Sigmoid colon (tissue), 7 donors: ENCODE data around the gene STK4. TPM values are rescaled to one million over a fixed set of nuclear protein-coding genes. Genes with fewer than 3 reads are reported as not detected.

ENCODE experiments used
- DNase-seq: peaks from one replicate; pipeline ENCODE4 v3.0.0-alpha.2; 2019
- H3K27ac ChIP-seq, 4 donors: fragments of 200-600 bp; sonication (generic); one replicate each; pipeline ENCODE4 v1.5.1; 2016 to 2019; ENCODE audit warnings: mild to moderate bottlenecking in 1 of 4
- H3K27me3 ChIP-seq, 3 donors: fragments of 200-600 bp; sonication (generic); one replicate each; pipeline ENCODE4 v1.5.1; 2019; ENCODE audit warnings: mild to moderate bottlenecking in 1 of 3
- H3K36me3 ChIP-seq, 4 donors: fragments of 200-600 bp; sonication (generic); one replicate each; pipeline ENCODE4 v1.5.1; 2016 to 2019
- H3K4me1 ChIP-seq, 4 donors: fragments of 200-600 bp; sonication (generic); one replicate each; pipeline ENCODE4 v1.5.1; 2017 to 2019
- H3K4me3 ChIP-seq, 4 donors: fragments of 200-600 bp; sonication (generic); one replicate each; pipeline ENCODE4 v1.5.1; 2017 to 2019; ENCODE audit warnings: mild to moderate bottlenecking in 2 of 4, moderate library complexity in 1 of 4
- H3K9me3 ChIP-seq, 4 donors: fragments of 200-600 bp in 3 of 4; sonication (generic) in 3 of 4; one replicate each; pipeline versions ENCODE4 v1.5.1 to v1.6.1; 2013 to 2019
- CTCF ChIP-seq, 4 experiments: fragments of 450-650 bp in 3 of 4; fragments of 200-600 bp in 1 of 4; IDR thresholded peaks; one replicate each; pipeline ENCODE4 v1.5.1; 2016 to 2019; ENCODE audit warnings: antibody characterized with exemption in 4 of 4, mild to moderate bottlenecking in 3 of 4, moderate library complexity in 2 of 4
- EP300 ChIP-seq, 4 donors: sonication (generic); formaldehyde crosslinking; IDR thresholded peaks; one replicate each; pipeline ENCODE4 v1.6.1; 2017; ENCODE audit warnings: antibody characterized with exemption in 4 of 4
- POLR2A ChIP-seq, 2 donors: fragments of 450-650 bp; IDR thresholded peaks; one replicate each; pipeline ENCODE4 v1.6.1; 2016; ENCODE audit warnings: antibody characterized with exemption in 2 of 2, mild to moderate bottlenecking in 2 of 2, moderate library complexity in 2 of 2
- POLR2AphosphoS5 ChIP-seq, 4 donors: sonication (generic); formaldehyde crosslinking; IDR thresholded peaks; one replicate each; pipeline ENCODE4 v1.6.1; 2017; ENCODE audit warnings: antibody characterized with exemption in 4 of 4
- WGBS, 2 donors: extraction: QIAGEN DNeasy Blood & Tissue Kit; methylation state at CpG; one replicate each; pipeline ENCODE4 v1.1.7; 2013; 5-methylcytosine and 5-hydroxymethylcytosine counted together
- intact Hi-C: fragments of 100-400 bp; cut with DNase I; formaldehyde crosslinking; loops from one replicate; pipeline ENCODE4 v1.15.1; 2023
- polyA plus RNA-seq, 3 donors: library from polyadenylated mRNA; stranded (reverse); fragments of 200-250 nt; gene quantifications; one replicate each; pipeline ENCODE4 v1.2.3, GENCODE V29; 2013
- total RNA-seq, 4 donors: library from RNA; depleted of rRNA; stranded (reverse); fragments of >200 nt; gene quantifications; one replicate each; pipeline ENCODE4 v1.1.0, GENCODE V29; 2016
- donor health status: healthy with polysubstance abuse.
- donor health status: Bipolar disorder and iron deficiency.
- donor health status: healthy.

STK4 gene
- total and polyA plus RNA-seq, 7 donors, result 6.0 to 31.8 (median 25.7) TPM

GRCh38 chr20:45034436-45034835, 68.1 kb downstream of the STK4 start:
- H3K27me3 ChIP-seq, result no peaks in the 10 kb centered on the region
- H3K27ac ChIP-seq, result no peak overlapping the region
- intact Hi-C loops, result no loop called here
- no peak overlapping the region for H3K4me3 ChIP-seq
- TF ChIP-seq CTCF (IDR thresholded peaks at IDR 0.05), result no peak
- H3K9me3 ChIP-seq, result no peaks in the 10 kb centered on the region
- no peak for DNase-seq
- H3K36me3 ChIP-seq, result peaks cover 0 to 7% (median 0%) of the 10 kb centered on the region in 4 donors
- WGBS, 2 donors, result 86 to 88% methylated on average over 1 of the region's 1 CpG
- peaks cover 0 to 29% (median 19%) of the 10 kb centered on the region in 4 donors for H3K4me1 ChIP-seq

- Histone ChIP-seq H3K4me1 (peaks cover 0 to 33% (median 21%) of the 10 kb centered on the region in 4 donors), H3K27me3 (no peaks in the 10 kb centered on the region), H3K4me3 (no peak overlapping the region), H3K27ac (no peak overlapping the region), H3K9me3 (no peaks in the 10 kb centered on the region), H3K36me3 (no peaks in the 10 kb centered on the region)
- intact Hi-C loops, result no loop called here
- TF ChIP-seq EP300 (IDR thresholded peaks at IDR 0.05) (no peak), POLR2AphosphoS5 (IDR thresholded peaks at IDR 0.05) (no peak), CTCF (IDR thresholded peaks at IDR 0.05) (no peak)
- WGBS, 2 donors, result 92% methylated on average over 10 of the region's 10 CpGs
- DNase-seq, result no peak
Observed at GRCh38 chr20:45036044-45036755, 69.9 kb downstream of the STK4 start.

GRCh38 chr20:45037050-45037449, 70.7 kb downstream of the STK4 start:
- intact Hi-C loops, result no loop called here
- Histone ChIP-seq H3K4me1 (peaks cover 0 to 37% (median 21%) of the 10 kb centered on the region in 4 donors), H3K27me3 (no peaks in the 10 kb centered on the region), H3K4me3 (no peak overlapping the region), H3K9me3 (no peaks in the 10 kb centered on the region), H3K36me3 (no peaks in the 10 kb centered on the region), H3K27ac (peak overlapping the region in 1 of 4 donors; percentile 15)
- 81 to 91% methylated on average over 1 of the region's 1 CpG for WGBS, 2 donors
- DNase-seq, result no peak
- no peak for TF ChIP-seq EP300 (IDR thresholded peaks at IDR 0.05)
- TF ChIP-seq CTCF (IDR thresholded peaks at IDR 0.05), result no peak

- no peaks in the 10 kb centered on the region for H3K27me3 ChIP-seq
- TF ChIP-seq CTCF (IDR thresholded peaks at IDR 0.05) (no peak), POLR2AphosphoS5 (IDR thresholded peaks at IDR 0.05) (no peak), POLR2A (IDR thresholded peaks at IDR 0.05) (no peak), EP300 (IDR thresholded peaks at IDR 0.05) (no peak)
- peak overlapping the region in 1 of 4 donors; percentile 15 for H3K27ac ChIP-seq
- no peak for DNase-seq
- intact Hi-C loops, result no loop called here
- H3K4me1 ChIP-seq, result peaks cover 0 to 37% (median 21%) of the 10 kb centered on the region in 4 donors
- no peaks in the 10 kb centered on the region for H3K36me3 ChIP-seq
- no peak overlapping the region for H3K4me3 ChIP-seq
- WGBS, 2 donors, result 94 to 96% methylated on average over 2 of the region's 2 CpGs
- no peaks in the 10 kb centered on the region for H3K9me3 ChIP-seq
Observed at GRCh38 chr20:45037635-45038034, 71.3 kb downstream of the STK4 start.
